Mesenchymal stem cell (in vitro differentiated cells and primary cell): ENCODE data around the gene BCAR1.

Source experiments
- DNase-seq: peaks from one replicate; pipeline ENCODE4 v3.0.0-alpha.2; 2013
- H2AFZ ChIP-seq: one replicate; pipeline ENCODE4 v1.6.1; 2013; ENCODE audit warnings: low read depth, mild to moderate bottlenecking, control low read depth, inconsistent platforms, low read length, moderate library complexity
- H2AK5ac ChIP-seq: 2 replicates; pipeline ENCODE4 v1.6.1; 2013; ENCODE audit warnings: low read length, moderate library complexity, mild to moderate bottlenecking, inconsistent platforms; ENCODE audit not compliant: severe bottlenecking
- H2BK120ac ChIP-seq: one replicate; pipeline ENCODE4 v1.6.1; 2013; ENCODE audit warnings: low read depth, mild to moderate bottlenecking, inconsistent platforms, low read length, moderate library complexity
- H2BK12ac ChIP-seq, 2 experiments: one replicate each; pipeline ENCODE4 v1.6.1; 2013; ENCODE audit warnings: inconsistent platforms in 2 of 2, low read length in 2 of 2, mild to moderate bottlenecking in 2 of 2, moderate library complexity in 2 of 2, control low read depth in 1 of 2
- H2BK15ac ChIP-seq: one replicate; pipeline ENCODE4 v1.6.1; 2013; ENCODE audit warnings: mild to moderate bottlenecking, low read depth, inconsistent platforms; ENCODE audit not compliant: poor library complexity, severe bottlenecking
- H2BK5ac ChIP-seq: 2 replicates; pipeline ENCODE4 v1.6.1; 2013; ENCODE audit warnings: low read depth, mild to moderate bottlenecking, low read length, control low read depth, inconsistent platforms; ENCODE audit not compliant: poor library complexity, severe bottlenecking
- H3K14ac ChIP-seq, 2 experiments: one replicate each; pipeline ENCODE4 v1.6.1; 2013; ENCODE audit warnings: inconsistent platforms in 2 of 2, low read length in 2 of 2, control low read depth in 1 of 2, mild to moderate bottlenecking in 1 of 2, moderate library complexity in 1 of 2
- H3K18ac ChIP-seq, 2 experiments: one replicate each; pipeline ENCODE4 v1.6.1; 2013; ENCODE audit warnings: inconsistent platforms in 2 of 2, low read length in 2 of 2, control low read depth in 1 of 2, low read depth in 1 of 2, mild to moderate bottlenecking in 1 of 2
- H3K23ac ChIP-seq, 2 experiments: one replicate each; pipeline ENCODE4 v1.6.1; 2013; ENCODE audit warnings: inconsistent platforms in 2 of 2, low read length in 2 of 2, mild to moderate bottlenecking in 2 of 2, moderate library complexity in 2 of 2, control low read depth in 1 of 2
- H3K27ac ChIP-seq: 2 replicates; pipeline ENCODE4 v1.5.1; 2013; ENCODE audit warnings: mild to moderate bottlenecking, moderate library complexity, low read length, control low read depth, inconsistent platforms; ENCODE audit not compliant: poor library complexity, severe bottlenecking
- H3K27me3 ChIP-seq, 2 experiments: 2 replicates each; pipeline versions ENCODE4 v1.6.1 to v1.7.0; 2013; ENCODE audit warnings: low read length in 2 of 2, mild to moderate bottlenecking in 2 of 2, moderate library complexity in 2 of 2, control low read depth in 1 of 2, inconsistent platforms in 1 of 2; ENCODE audit not compliant: control insufficient read depth in 1 of 2, insufficient read depth in 1 of 2
- H3K36me3 ChIP-seq, 2 experiments: 2 replicates each; pipeline versions ENCODE4 v1.6.1 to v1.7.0; 2013; ENCODE audit warnings: low read length in 2 of 2, control low read depth in 1 of 2, inconsistent platforms in 1 of 2, low read depth in 1 of 2, mild to moderate bottlenecking in 1 of 2; ENCODE audit not compliant: insufficient read depth in 2 of 2, control insufficient read depth in 1 of 2
- H3K4ac ChIP-seq, 2 experiments: one replicate each; pipeline ENCODE4 v1.6.1; 2013; ENCODE audit warnings: inconsistent platforms in 2 of 2, low read length in 2 of 2, mild to moderate bottlenecking in 2 of 2, moderate library complexity in 2 of 2, control low read depth in 1 of 2, low read depth in 1 of 2
- H3K4me1 ChIP-seq: 2 replicates; pipeline ENCODE4 v1.6.1; 2013; ENCODE audit warnings: low read depth, low read length, control low read depth; ENCODE audit not compliant: control insufficient read depth, insufficient read depth
- H3K4me2 ChIP-seq: 2 replicates; pipeline ENCODE4 v1.6.1; 2013; ENCODE audit warnings: low read length, mild to moderate bottlenecking, inconsistent platforms; ENCODE audit not compliant: poor library complexity, severe bottlenecking
- H3K4me3 ChIP-seq, 2 experiments: 2 replicates each; pipeline versions ENCODE4 v1.5.1 to v1.7.0; 2013; ENCODE audit warnings: low read length in 2 of 2, mild to moderate bottlenecking in 2 of 2, control low read depth in 1 of 2, low read depth in 1 of 2; ENCODE audit not compliant: insufficient read depth in 1 of 2
- H3K79me1 ChIP-seq: replicated peaks from 2 replicates; pipeline ENCODE4 v1.6.1; 2013; ENCODE audit warnings: mild to moderate bottlenecking, control low read depth, low read length, inconsistent platforms; ENCODE audit not compliant: poor library complexity, severe bottlenecking
- H3K9ac ChIP-seq: 2 replicates; pipeline ENCODE4 v1.7.0; 2013; ENCODE audit warnings: mild to moderate bottlenecking, low read length, moderate library complexity
- H3K9me3 ChIP-seq: 2 replicates; pipeline ENCODE4 v1.7.0; 2013; ENCODE audit warnings: mild to moderate bottlenecking, low read length; ENCODE audit not compliant: control insufficient read depth
- H4K8ac ChIP-seq: one replicate; pipeline ENCODE4 v1.6.1; 2013; ENCODE audit warnings: inconsistent platforms, mild to moderate bottlenecking, low read length, moderate library complexity
- H4K91ac ChIP-seq: one replicate; pipeline ENCODE4 v1.6.1; 2013; ENCODE audit warnings: mild to moderate bottlenecking, low read length, inconsistent platforms
- WGBS: methylation state at CpG from one replicate; pipeline ENCODE4 v1.1.7; 2013; ENCODE audit warnings: mixed read lengths; 5-methylcytosine and 5-hydroxymethylcytosine counted together

BCAR1 gene

GRCh38 chr16:75266738-75267630 is 15.6 kb upstream of the BCAR1 start:
- H2AK5ac ChIP-seq, result peak overlapping the region; percentile 97
- peak overlapping the region in 1 of 2 experiments; percentile 89 for H3K4me3 ChIP-seq
- peak overlapping the region; percentile 87 to 90 for H3K4ac ChIP-seq
- H2AFZ ChIP-seq, result no peak overlapping the region
- no peaks in the 10 kb centered on the region for H3K27me3 ChIP-seq
- peak overlapping the region; percentile 70 for H3K4me2 ChIP-seq
- no peak overlapping the region for H2BK5ac ChIP-seq
- peak overlapping the region; percentile 90 for H2BK120ac ChIP-seq
- no peak overlapping the region for H3K23ac ChIP-seq
- peak overlapping the region; percentile 92 to 94 for H3K18ac ChIP-seq
- WGBS, result 90% methylated on average over 27 of the region's 27 CpGs
- H3K36me3 ChIP-seq, result peaks cover 3 to 22% of the 10 kb centered on the region in 2 experiments
- DNase-seq, result no peak
- peaks cover 12% of the 10 kb centered on the region for H3K79me1 ChIP-seq
- H3K27ac ChIP-seq, result peak overlapping the region; percentile 13
- no peak overlapping the region for H3K14ac ChIP-seq
- peak overlapping the region; percentile 82 for H4K8ac ChIP-seq
- H3K9me3 ChIP-seq, result no peaks in the 10 kb centered on the region
- H2BK12ac ChIP-seq, result peak overlapping the region; percentile 49 to 89
- H2BK15ac ChIP-seq, result peak overlapping the region; percentile 80
- H3K9ac ChIP-seq, result peak overlapping the region; percentile 97
- peak overlapping the region; percentile 92 for H4K91ac ChIP-seq
- H3K4me1 ChIP-seq, result peaks cover 53% of the 10 kb centered on the region

GRCh38 chr16:75265911-75266701 is 14.7 kb upstream of the BCAR1 start:
- peak overlapping the region; percentile 89 to 99 for H2BK12ac ChIP-seq
- H3K4me3 ChIP-seq, result peak overlapping the region; percentile 83 to 89
- H3K4ac ChIP-seq, result peak overlapping the region; percentile 90 to 92
- DNase-seq, result peak; percentile 68
- peak overlapping the region; percentile 97 for H2BK5ac ChIP-seq
- no peak overlapping the region for H3K27ac ChIP-seq
- peaks cover 3 to 30% of the 10 kb centered on the region in 2 experiments for H3K36me3 ChIP-seq
- peak overlapping the region; percentile 70 for H3K4me2 ChIP-seq
- peak overlapping the region; percentile 97 for H2AK5ac ChIP-seq
- peak overlapping the region; percentile 97 for H3K9ac ChIP-seq
- no peaks in the 10 kb centered on the region for H3K27me3 ChIP-seq
- H4K8ac ChIP-seq, result peak overlapping the region; percentile 82
- WGBS, result 17% methylated on average over 49 of the region's 62 CpGs
- peaks cover 12% of the 10 kb centered on the region for H3K79me1 ChIP-seq
- H2BK15ac ChIP-seq, result peak overlapping the region; percentile 100
- peak overlapping the region; percentile 92 for H4K91ac ChIP-seq
- H3K9me3 ChIP-seq, result no peaks in the 10 kb centered on the region
- peaks cover 58% of the 10 kb centered on the region for H3K4me1 ChIP-seq
- peak overlapping the region; percentile 66 for H2AFZ ChIP-seq
- peak overlapping the region; percentile 86 to 92 for H3K14ac ChIP-seq
- H3K18ac ChIP-seq, result peak overlapping the region; percentile 92 to 94
- H2BK120ac ChIP-seq, result peak overlapping the region; percentile 100
- peak overlapping the region in 1 of 2 experiments; percentile 57 for H3K23ac ChIP-seq

GRCh38 chr16:75264999-75265910 is 13.8 kb upstream of the BCAR1 start:
- WGBS, result 1% methylated on average over 59 of the region's 74 CpGs
- peak overlapping the region; percentile 100 for H2BK120ac ChIP-seq
- H3K27me3 ChIP-seq, result no peaks in the 10 kb centered on the region

More at GRCh38 chr16:75264999-75265910, 13.8 kb upstream of the BCAR1 start:
- H3K27ac ChIP-seq, result peak overlapping the region; percentile 88
- H2AK5ac ChIP-seq, result peak overlapping the region; percentile 88
- H3K4me2 ChIP-seq, result peak overlapping the region; percentile 74
- no peak overlapping the region for H2AFZ ChIP-seq
- H3K23ac ChIP-seq, result peak overlapping the region in 1 of 2 experiments; percentile 96
- H3K18ac ChIP-seq, result peak overlapping the region; percentile 91 to 94
- H3K14ac ChIP-seq, result peak overlapping the region; percentile 92 to 96
- H2BK12ac ChIP-seq, result peak overlapping the region in 1 of 2 experiments; percentile 76
- H4K8ac ChIP-seq, result peak overlapping the region; percentile 83
- H3K4me3 ChIP-seq, result peak overlapping the region; percentile 83 to 89
- H2BK5ac ChIP-seq, result peak overlapping the region; percentile 97
- H2BK15ac ChIP-seq, result peak overlapping the region; percentile 97
- peaks cover 3 to 33% of the 10 kb centered on the region in 2 experiments for H3K36me3 ChIP-seq
- H4K91ac ChIP-seq, result peak overlapping the region; percentile 95
- peak; percentile 23 for DNase-seq
- H3K9ac ChIP-seq, result peak overlapping the region; percentile 97
- peaks cover 60% of the 10 kb centered on the region for H3K4me1 ChIP-seq
- no peaks in the 10 kb centered on the region for H3K9me3 ChIP-seq
- peaks cover 12% of the 10 kb centered on the region for H3K79me1 ChIP-seq
- H3K4ac ChIP-seq, result peak overlapping the region; percentile 92 to 96
